ENCODE results near the gene KIF1A.

KIF1A gene

GRCh38 chr2:240788482-240788881 lies 31.5 kb downstream of the KIF1A start:
- TF ChIP-seq CEBPB (IDR thresholded peaks at IDR 0.05) (no peak), EP300 (IDR thresholded peaks at IDR 0.05; ENCODE audit: borderline replicate concordance) (no peak)

- no peak for TF ChIP-seq TEAD4 (IDR thresholded peaks at IDR 0.05)
Observed at GRCh38 chr2:240787521-240788472, 32.2 kb downstream of the KIF1A start.

- TF ChIP-seq TCF12 (IDR thresholded peaks at IDR 0.05; ENCODE audit: low read depth) (no peak), ZBTB7A (IDR thresholded peaks at IDR 0.05; ENCODE audit: low read depth) (no peak), CREB1 (IDR thresholded peaks at IDR 0.05; ENCODE audit: low read depth) (no peak), USF1 (IDR thresholded peaks at IDR 0.05) (no peak), MAX (IDR thresholded peaks at IDR 0.05) (no peak), REST (IDR thresholded peaks at IDR 0.05; ENCODE audit: low read depth) (no peak), EP300 (IDR thresholded peaks at IDR 0.05; ENCODE audit: borderline replicate concordance) (no peak), YY1 (IDR thresholded peaks at IDR 0.05; ENCODE audit: low read depth) (no peak), EGR1 (IDR thresholded peaks at IDR 0.05) (no peak), CEBPB (IDR thresholded peaks at IDR 0.05) (no peak), TAF1 (IDR thresholded peaks at IDR 0.05; ENCODE audit: low read depth) (no peak), RAD21 (IDR thresholded peaks at IDR 0.05; ENCODE audit: low read depth) (no peak), TEAD4 (IDR thresholded peaks at IDR 0.05) (no peak), NFIC (IDR thresholded peaks at IDR 0.05) (no peak), FOXM1 (IDR thresholded peaks at IDR 0.05; ENCODE audit: borderline replicate concordance, low read depth) (no peak)
Observed at GRCh38 chr2:240786871-240787311, 33.1 kb downstream of the KIF1A start.

- TF ChIP-seq FOXM1 (IDR thresholded peaks at IDR 0.05; ENCODE audit: borderline replicate concordance, low read depth): no peak
- TF ChIP-seq TCF12 (IDR thresholded peaks at IDR 0.05; ENCODE audit: low read depth): no peak
- TF ChIP-seq RAD21 (IDR thresholded peaks at IDR 0.05; ENCODE audit: low read depth): no peak
- TF ChIP-seq REST (IDR thresholded peaks at IDR 0.05; ENCODE audit: low read depth): no peak
- no peak for TF ChIP-seq EGR1 (IDR thresholded peaks at IDR 0.05)
- no peak for TF ChIP-seq MAX (IDR thresholded peaks at IDR 0.05)
- TF ChIP-seq EP300 (IDR thresholded peaks at IDR 0.05; ENCODE audit: borderline replicate concordance): no peak
- no peak for TF ChIP-seq USF1 (IDR thresholded peaks at IDR 0.05)
- no peak for TF ChIP-seq CEBPB (IDR thresholded peaks at IDR 0.05)
- TF ChIP-seq YY1 (IDR thresholded peaks at IDR 0.05; ENCODE audit: low read depth): no peak
- TF ChIP-seq NFIC (IDR thresholded peaks at IDR 0.05): no peak
- TF ChIP-seq CREB1 (IDR thresholded peaks at IDR 0.05; ENCODE audit: low read depth): no peak
- TF ChIP-seq TEAD4 (IDR thresholded peaks at IDR 0.05): no peak
- no peak for TF ChIP-seq TAF1 (IDR thresholded peaks at IDR 0.05; ENCODE audit: low read depth)
- no peak for TF ChIP-seq ZBTB7A (IDR thresholded peaks at IDR 0.05; ENCODE audit: low read depth)
Observed at GRCh38 chr2:240786355-240786841, 33.6 kb downstream of the KIF1A start.

- TF ChIP-seq NFIC (IDR thresholded peaks at IDR 0.05): no peak
- no peak for TF ChIP-seq USF1 (IDR thresholded peaks at IDR 0.05)
- TF ChIP-seq ZBTB7A (IDR thresholded peaks at IDR 0.05; ENCODE audit: low read depth): no peak
- TF ChIP-seq EP300 (IDR thresholded peaks at IDR 0.05; ENCODE audit: borderline replicate concordance): no peak
- no peak for TF ChIP-seq CREB1 (IDR thresholded peaks at IDR 0.05; ENCODE audit: low read depth)
- no peak for TF ChIP-seq RAD21 (IDR thresholded peaks at IDR 0.05; ENCODE audit: low read depth)
- no peak for TF ChIP-seq TCF12 (IDR thresholded peaks at IDR 0.05; ENCODE audit: low read depth)
- no peak for TF ChIP-seq CEBPB (IDR thresholded peaks at IDR 0.05)
- no peak for TF ChIP-seq REST (IDR thresholded peaks at IDR 0.05; ENCODE audit: low read depth)
- no peak for TF ChIP-seq EGR1 (IDR thresholded peaks at IDR 0.05)
- TF ChIP-seq YY1 (IDR thresholded peaks at IDR 0.05; ENCODE audit: low read depth): no peak
- no peak for TF ChIP-seq TEAD4 (IDR thresholded peaks at IDR 0.05)
- no peak for TF ChIP-seq FOXM1 (IDR thresholded peaks at IDR 0.05; ENCODE audit: borderline replicate concordance, low read depth)
- no peak for TF ChIP-seq TAF1 (IDR thresholded peaks at IDR 0.05; ENCODE audit: low read depth)
- TF ChIP-seq MAX (IDR thresholded peaks at IDR 0.05): no peak
Observed at GRCh38 chr2:240785424-240786335, 34.3 kb downstream of the KIF1A start.

Measured in Ishikawa (cell line).